PC-9 (cell line): Measurements from ENCODE around the gene DKC1.

Experiments
- CTCF ChIP-seq: fragments of 200-600 bp; sonication (generic); conservative IDR thresholded peaks from 2 replicates; pipeline ENCODE4 v1.6.1; 2017; ENCODE audit warnings: mixed run types, antibody characterized with exemption, mild to moderate bottlenecking, moderate library complexity
- EZH2 ChIP-seq: fragments of 200-600 bp; sonication (generic); IDR thresholded peaks from 2 replicates; pipeline ENCODE4 v1.8.0; 2017; ENCODE audit warnings: antibody characterized with exemption, low read depth

GRCh38 chrX:154775419-154776349 lies 13.0 kb downstream of the DKC1 start:
- TF ChIP-seq CTCF (no peak), EZH2 (no peak)
